MV-4-11 (cell line): Measurements from ENCODE around the gene EXOC2.
"Not testable (repeated sequence)": the region's sequence is repeated elsewhere in the genome, so short reads cannot be mapped to it uniquely, and the experiment has no call there.

ENCODE experiments used
- DNase-seq: peaks from one replicate; lab custom pipeline; 2025; lab: John Stamatoyannopoulos, UW

Gene EXOC2

DNA sequence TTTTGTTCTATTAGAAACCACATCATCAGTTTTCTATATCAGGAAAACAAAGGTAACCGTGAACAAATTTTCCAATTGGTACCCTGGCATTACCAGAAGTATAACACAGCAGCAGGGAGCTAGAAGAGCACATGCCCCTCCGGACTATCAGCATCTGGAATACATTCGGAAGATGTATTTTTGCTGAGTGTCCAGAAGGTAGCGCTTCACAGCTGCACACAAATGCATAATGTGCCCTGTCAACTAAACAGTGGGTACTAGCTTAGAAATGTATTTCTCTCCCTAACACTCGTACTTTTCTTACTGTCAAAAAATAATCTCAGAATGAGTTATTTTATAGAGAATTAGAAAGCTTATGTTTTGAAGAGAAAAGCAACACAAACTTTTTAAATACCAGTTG, 113.6 kb downstream of the EXOC2 start:
- peak; percentile 13 for DNase-seq

DNA sequence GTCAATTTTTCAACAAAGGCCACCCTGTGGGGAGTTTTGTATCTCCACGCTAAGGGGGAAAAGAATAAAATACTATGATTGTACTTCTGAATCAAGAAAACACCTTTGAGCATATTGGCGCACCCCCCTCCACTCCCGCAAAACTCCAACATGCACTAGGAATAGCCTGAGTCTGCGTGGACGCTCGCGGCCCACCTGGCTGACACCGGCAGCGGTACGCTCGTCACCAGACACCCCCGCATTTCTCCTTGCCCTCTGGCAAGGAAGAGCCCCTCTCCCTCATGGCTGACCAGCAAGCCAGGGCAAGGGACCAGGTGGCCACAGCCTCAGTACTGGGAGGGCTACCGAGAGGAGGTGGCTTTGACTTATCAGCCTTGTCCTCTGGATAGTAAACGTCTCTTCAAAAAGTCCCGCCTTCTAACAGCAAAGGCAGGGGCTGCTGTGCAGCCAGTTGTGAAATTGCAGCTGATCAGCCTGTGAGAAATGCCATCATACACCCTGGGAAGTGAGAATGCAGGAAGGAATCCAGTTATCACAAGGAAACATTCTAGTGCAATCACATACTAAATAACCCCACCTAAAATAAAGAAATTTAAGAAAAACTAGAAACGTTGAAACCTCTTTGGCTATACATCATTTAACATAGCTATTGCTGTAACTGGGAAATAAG, 120.2 kb downstream of the EXOC2 start:
- DNase-seq = no peak

DNA sequence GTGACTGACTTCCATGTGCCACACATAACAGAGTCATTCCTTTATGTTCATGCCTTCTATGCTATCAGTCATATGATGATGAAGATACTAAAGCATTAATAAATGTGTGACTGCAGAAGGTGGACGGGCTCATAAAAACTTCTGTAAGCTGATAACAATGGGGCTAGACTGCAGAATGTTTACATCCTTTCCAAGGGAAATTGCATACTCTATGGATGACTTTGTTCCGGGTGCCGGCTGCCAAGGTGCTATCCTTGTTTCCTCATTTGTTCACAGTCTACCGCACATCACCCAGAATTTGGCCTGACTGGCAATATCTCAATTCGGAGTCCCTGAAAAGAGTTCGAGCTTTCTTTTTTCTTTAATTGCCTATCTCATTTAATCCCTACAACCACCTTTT, 121.0 kb downstream of the EXOC2 start:
- DNase-seq = no peak

- DNase-seq = no peak
These were observed 122.1 kb downstream of the EXOC2 start for GRCh38 chr6:570825-571224.

GRCh38 chr6:568954-569523, 123.9 kb downstream of the EXOC2 start:
- DNase-seq = no peak

- DNase-seq = no peak
These were observed 124.9 kb downstream of the EXOC2 start for GRCh38 chr6:568085-568484.

DNA sequence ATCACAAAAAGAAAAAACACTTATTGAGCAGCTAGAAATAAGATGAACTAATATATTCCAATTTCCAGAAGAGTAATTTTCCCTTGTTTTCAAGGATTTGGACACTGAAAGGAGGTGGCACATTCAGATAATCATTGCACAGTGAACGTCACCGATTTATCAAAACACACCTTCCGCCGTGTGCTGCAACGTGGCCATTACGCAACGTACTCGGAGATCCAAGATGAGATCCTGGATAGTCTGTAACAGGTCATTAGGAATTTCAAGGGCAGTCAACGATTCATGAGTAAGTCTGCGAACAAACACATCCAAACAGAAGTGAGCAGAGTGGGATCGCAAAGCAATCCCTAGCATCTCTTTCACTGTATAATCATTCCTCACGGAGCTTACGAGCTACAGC, 129.1 kb downstream of the EXOC2 start:
- DNase-seq = no peak

DNA sequence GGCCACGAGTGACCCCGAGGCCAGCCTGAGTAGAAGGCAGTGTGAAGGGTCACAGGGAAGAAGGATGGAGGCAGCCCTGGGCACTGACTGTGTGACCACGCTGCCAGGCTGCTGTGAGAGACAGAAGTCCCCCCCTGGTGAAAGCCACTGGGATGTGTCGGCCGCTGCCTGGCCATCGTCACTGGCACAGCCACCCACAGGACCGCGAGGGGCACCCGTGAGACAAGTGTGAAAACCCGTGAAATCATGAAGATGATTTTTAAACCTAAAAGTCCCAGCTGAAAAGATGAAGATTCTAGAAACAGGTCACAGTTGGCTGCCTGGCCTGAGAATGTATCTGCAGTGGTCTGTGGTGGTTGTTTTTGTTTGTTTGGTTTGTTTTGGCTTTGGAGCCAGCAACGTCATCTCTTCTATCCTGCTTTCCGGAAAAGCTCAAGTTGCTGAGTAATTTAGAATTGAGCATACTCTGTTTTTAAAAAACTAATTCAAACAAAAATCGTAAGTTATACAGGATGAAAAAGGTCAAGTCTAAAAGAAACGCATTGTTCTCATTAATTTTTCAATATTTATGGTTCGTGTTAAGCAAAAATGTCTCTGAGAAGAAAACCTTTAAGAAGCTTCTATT, 130.8 kb downstream of the EXOC2 start:
- no peak for DNase-seq

DNA sequence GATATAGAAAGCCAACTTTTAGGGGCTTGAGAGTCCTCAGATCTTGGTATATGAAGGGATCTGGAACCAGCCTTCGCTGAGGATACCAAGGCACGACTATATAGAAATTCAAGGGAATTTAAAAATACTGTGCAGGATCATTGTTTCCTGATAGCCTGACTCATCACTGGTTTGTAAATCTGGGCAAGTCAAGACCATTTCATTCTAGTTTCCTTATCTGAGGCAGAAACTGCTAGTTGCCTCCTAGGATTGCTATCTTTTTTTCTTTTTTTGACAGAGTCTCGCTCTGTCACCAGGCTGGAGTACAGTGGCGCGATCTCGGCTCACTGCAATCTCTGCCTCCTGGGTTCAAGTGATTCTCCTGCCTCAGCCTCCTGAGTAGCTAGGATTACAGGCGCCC, 131.6 kb downstream of the EXOC2 start:
- DNase-seq = not testable (repeated sequence)

- DNase-seq = no peak
These were observed 134.0 kb downstream of the EXOC2 start for GRCh38 chr6:558959-559358.

GRCh38 chr6:558089-558488, 134.8 kb downstream of the EXOC2 start:
- DNase-seq = no peak

DNA sequence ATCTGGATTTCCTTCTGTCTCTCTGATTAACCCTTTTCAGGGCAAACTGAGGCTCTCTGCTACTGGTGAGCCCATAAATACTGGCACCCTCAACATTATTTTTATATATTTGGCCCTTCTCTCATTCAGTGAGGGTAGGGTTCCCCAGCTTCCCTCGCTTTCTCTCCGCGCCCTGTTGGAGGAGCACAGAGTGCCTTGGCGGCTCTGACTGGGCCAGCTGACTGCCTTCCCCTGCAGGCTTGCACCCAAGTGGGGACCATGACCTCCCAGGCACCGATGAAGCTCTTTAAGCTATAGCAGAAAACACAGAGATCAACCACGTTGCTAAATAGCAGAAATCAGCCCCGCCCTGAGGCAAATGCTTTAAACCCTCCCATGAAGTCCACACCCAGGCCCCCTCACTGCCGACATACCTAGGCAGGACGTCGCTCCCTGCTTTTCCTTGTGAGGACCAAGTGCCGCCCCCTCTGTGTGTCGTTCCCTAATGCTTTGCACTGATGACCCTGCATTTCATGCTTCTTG, 141.0 kb downstream of the EXOC2 start:
- DNase-seq = no peak

DNA sequence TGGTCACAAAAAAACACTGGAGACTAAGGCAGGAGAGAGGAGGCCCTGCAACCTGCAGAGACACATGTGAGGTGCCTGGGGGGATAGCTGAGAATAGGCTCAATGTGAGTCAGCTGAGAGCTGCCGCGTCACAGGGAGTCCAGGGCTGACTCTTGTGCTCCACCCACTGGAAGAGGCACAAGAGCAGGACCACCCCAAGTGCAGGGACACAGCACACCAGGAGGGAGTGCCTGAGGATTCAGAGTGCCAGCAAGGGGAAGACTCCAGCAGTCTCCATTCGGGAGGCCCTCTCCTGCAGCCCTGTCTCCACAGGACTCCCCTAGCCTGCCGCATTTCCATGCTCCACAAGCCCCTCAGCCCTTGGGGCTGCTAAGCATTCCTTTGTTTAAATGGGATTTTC, 141.5 kb downstream of the EXOC2 start:
- peak; percentile 5 for DNase-seq

DNA sequence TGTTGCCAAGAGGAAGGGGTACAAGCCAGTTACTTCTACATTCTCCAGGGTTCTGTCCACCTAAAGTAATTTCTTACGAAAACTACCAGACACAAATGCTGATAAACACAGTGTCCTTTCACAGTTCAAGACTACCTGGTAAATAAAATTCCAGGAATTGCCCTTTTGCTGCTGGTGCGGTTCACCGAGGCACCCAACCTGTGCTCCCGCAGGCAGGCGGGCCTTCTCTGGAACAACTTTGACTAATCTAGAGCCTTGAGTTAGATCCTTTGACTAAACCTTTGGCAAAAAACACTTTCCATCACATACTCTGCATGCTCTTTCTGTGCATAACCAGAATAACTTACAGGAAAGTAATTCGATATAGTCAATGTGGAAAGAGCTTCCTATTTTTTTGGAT, 143.0 kb downstream of the EXOC2 start:
- DNase-seq = no peak

DNA sequence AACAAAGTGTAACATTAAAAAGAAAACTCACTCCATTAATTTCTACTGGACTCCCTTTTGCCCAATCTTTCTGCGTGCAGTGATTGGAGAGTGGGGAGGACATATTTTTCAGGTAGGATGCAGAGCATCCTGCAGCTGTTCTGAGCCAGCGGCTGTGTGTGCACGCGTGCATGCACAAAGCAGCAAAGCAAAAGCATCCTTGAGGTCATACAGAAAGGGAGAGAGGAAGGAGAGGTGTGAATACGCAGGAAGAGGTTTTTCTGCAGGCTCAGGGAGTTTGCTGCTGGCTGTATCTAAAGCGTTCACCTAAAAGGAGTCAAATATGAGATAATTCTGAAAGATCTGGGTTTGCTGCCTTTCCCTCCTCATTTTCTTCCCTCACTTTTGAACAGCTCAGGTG, 144.4 kb downstream of the EXOC2 start:
- no peak for DNase-seq

DNA sequence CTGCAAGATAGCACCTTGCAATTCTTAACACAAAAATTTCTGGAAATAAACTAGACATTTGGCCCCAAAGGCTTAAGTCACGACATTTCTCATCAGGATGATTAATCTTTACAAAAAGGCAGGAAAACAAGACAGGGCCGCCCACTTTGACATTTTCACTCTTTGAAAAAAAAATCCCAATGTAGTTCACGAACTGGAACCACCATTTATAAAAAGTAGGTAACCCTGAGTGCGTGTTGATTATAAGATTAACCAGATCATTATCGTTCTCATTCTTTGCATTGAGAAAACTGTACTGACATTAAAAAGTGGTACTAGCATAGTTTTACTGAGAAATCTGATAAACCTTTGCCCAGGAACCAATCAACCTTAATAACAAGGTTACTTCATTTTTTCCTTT, 144.8 kb downstream of the EXOC2 start:
- DNase-seq = no peak

DNA sequence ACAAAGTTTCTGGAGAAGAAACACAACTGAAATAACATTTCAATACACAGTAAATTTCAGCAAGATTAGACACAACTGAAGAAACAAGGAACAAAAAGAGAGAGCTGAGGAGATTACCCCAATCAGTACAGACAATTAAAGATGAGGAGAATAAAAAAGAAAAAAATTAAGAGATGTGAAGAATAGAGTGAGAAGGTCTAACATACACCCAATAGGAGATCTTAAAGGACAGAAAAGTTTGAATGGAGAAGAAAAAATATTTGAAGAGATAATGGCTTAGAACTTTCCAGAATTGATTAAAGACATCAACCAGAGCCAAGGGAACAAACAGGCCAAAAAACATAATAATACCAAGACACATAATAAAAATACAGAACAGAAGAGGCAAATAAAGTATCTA, 152.4 kb downstream of the EXOC2 start:
- no peak for DNase-seq

DNA sequence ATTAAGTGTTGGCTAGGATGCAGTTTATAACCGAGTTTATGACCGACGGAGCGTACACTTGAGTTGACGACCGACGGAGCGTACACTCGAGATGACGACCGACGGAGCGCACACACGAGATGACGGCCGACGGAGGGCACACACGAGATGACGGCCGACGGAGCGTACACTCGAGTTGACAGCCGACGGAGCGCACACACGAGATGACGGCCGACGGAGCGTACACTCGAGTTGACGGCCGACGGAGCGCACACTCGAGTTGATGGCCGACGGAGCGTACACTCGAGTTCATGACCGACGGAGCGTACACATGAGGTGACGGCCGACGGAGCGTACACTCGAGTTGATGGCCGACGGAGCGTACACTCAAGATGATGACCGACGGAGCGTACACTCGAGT, 155.8 kb downstream of the EXOC2 start:
- no peak for DNase-seq

DNA sequence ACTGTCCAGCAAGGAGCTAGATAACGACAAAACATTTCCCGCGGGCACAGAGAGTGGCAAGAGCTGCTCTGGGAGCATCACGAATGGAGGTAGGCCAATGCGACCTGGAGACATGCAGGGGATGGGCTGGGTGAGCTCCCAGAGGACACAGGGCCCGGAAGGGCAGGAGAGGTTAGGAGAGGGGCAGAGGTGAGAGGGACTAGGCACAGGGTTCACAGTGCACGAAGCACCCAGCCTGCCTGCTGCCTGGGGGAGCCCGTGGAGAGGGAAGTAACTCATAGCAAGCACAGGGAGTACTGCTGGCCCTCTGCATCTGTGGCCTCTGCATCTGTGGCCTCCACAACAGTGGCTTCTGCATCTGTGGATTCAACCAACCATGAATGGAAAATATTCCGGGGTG, 162.5 kb downstream of the EXOC2 start:
- no peak for DNase-seq

DNA sequence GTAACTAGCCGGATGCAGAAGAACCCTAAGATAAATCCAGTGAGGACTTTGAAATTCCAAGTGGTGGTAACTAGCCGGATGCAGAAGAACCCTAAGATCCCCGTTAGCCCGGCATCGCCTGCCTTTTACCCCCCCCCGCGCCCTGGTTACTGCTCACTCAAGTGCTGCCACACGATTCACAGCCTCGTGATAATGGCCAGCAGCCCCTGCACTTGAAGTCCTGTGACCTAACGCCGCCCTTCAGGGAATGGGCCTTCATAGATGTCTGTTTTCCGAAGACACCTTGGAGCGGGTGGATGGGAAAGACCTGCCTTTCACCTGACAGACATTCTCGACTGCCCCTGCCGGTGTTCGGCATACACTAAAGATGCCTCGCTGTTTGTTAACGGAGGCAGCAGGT, 163.9 kb downstream of the EXOC2 start:
- DNase-seq = no peak

DNA sequence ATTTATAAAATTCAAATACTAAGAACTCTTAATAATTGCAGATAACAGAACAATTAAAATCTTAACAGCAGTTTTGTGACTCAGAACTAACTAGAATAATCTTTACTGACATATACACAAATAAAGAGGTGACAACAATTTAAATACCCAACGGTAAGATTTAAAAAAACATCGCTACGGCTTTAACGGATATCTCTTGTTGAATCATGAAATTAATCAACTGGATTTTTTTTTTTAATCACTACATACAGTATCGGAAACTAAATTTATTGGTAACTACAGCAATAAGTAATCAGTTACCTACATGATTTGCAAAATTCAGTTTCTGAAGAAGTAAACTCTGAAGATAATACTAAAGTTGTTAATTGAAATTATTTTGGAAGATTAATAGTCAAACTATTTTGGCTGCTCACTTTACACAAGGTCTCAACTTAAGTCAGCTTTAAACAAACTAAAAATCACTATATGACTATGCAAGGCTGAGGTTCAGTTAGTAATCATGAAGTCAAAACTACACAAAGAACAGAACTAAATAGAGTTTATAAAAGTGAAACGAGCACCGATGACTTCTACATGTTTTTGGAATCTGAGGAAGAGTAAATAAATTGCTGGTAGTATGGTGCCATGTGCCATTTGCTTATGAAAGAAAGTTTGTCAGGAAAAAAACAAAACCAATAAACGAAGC, 164.8 kb downstream of the EXOC2 start:
- no peak for DNase-seq

DNA sequence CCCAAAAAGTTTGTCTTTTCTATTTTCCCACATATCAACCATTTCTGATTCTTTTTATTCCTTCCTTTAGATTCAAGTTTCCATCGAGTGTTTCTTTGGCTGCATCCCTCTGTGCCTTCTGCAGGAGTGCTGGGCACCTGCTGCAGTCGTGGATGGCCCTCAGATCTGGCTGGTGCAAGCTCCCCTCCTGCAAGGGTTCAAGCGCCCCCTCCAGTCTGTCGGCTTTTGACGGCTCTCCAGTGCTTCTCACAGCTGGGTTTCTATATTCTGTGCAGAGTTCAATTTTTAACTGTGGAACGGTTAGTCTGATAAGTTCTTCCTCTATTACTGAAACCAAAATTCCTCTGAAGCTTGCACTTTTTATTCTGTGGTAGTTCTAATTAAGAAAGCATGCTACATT, 168.1 kb downstream of the EXOC2 start:
- DNase-seq = peak; percentile 68

DNA sequence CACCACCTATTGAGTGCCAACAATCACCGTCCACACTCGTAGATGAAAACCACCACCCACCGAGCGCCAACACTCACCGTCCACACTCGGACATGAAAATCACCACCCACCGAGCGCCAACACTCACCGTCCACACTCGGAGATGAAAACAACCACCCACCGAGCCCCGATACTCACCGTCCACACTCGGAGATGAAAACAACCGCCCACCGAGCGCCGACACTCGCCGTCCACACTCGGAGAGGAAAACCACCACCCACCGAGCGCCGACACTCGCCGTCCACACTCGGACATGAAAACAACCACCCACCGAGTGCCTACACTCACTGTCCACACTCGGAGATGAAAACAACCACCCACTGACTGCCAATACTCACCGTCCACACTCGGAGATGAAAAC, 172.1 kb downstream of the EXOC2 start:
- no peak for DNase-seq
